ENCODE data around the gene ABCB8.

Gene ABCB8

DNA sequence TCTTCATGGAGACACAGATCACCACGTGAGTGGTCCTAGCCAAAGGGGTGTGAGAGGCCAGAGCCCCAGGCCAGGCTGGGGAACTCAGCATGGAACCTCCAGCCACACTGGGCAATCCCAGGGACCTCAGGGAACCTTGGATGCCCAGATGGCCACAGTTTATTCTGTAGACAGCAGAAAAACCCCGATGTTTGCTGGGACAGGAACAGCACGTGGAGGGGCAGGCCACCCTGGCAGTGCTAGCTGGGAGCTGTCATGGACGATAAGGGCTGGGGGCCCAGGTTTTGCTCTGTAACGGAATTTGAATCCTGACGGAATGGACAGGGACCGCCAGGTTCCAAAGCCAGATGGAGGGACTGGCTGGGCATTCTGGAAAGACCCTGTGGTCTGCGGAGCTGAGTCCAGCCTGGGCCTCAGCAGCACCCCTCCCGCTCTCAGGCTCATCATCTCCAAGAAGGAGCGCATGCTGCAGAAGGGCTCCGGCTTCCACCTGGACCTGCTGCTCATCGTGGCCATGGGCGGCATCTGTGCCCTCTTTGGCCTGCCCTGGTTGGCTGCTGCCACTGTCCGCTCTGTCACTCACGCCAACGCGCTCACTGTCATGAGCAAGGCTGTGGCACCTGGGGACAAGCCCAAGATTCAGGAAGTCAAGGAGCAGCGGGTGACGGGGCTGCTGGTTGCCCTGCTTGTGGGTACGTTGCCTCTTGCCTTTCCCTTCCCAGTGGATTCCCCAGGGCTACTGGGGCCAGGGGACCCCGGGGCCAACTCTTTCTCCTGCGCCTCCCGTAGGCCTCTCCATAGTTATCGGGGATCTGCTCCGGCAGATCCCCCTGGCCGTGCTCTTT, 46.8 kb downstream of the ABCB8 start:
- DNase-seq (ENCODE audit: low spot score): no peak

- no peak for DNase-seq (ENCODE audit: low spot score)
Measured at GRCh38 chr7:151075662-151075971, 47.4 kb downstream of the ABCB8 start.

- DNase-seq (ENCODE audit: low spot score): no peak
Measured at GRCh38 chr7:151075978-151076426, 47.8 kb downstream of the ABCB8 start.

- DNase-seq (ENCODE audit: low spot score): no peak
Measured at GRCh38 chr7:151076863-151077704, 48.8 kb downstream of the ABCB8 start.

GRCh38 chr7:151077705-151078232, 49.5 kb downstream of the ABCB8 start:
- no peak for DNase-seq (ENCODE audit: low spot score)

GRCh38 chr7:151078233-151079040, 50.2 kb downstream of the ABCB8 start:
- no peak for DNase-seq (ENCODE audit: low spot score)

GRCh38 chr7:151079199-151079910, 51.1 kb downstream of the ABCB8 start:
- no peak for DNase-seq (ENCODE audit: low spot score)

- DNase-seq (ENCODE audit: low spot score): no peak
Measured at GRCh38 chr7:151080067-151080521, 51.8 kb downstream of the ABCB8 start.

DNA sequence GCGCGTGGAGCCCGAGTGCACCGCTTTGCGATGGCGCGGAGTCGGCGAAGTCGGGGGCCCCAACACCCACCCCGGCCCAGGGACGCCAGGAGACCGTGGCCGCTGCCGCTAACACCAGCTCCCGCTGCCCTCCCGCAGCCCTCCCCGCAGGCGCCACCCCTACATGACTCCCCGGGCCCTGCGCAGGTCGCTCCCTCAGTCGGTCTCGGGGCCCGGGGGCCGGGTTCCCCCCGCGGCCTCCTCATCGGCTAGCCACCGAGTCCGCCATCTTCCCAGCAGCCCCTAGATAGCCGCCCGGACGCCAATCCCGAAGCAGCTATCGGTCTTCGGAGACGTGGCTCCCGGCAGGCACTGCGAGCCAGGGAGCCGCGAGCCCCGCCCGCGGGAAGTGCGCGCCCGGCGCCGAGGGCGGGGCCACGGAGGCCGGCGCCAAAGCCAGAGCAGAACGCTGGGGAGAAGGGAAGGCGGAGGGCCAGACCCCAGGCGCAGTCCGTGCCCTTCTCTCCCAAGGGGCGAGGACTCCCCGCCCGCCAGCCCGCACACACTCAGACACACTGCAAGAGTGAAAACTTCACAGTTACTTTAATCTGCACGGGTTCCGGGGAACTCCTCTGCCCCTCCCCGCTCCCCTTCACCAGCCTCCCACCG, 52.4 kb downstream of the ABCB8 start, which contains the start of gene FASTK:
TSS of gene FASTK (minus strand) at position 288 of the 648 bp plus-strand sequence. CDS start at position 245, 43 bp downstream.
- peak; percentile 83 for DNase-seq (ENCODE audit: low spot score)

DNA sequence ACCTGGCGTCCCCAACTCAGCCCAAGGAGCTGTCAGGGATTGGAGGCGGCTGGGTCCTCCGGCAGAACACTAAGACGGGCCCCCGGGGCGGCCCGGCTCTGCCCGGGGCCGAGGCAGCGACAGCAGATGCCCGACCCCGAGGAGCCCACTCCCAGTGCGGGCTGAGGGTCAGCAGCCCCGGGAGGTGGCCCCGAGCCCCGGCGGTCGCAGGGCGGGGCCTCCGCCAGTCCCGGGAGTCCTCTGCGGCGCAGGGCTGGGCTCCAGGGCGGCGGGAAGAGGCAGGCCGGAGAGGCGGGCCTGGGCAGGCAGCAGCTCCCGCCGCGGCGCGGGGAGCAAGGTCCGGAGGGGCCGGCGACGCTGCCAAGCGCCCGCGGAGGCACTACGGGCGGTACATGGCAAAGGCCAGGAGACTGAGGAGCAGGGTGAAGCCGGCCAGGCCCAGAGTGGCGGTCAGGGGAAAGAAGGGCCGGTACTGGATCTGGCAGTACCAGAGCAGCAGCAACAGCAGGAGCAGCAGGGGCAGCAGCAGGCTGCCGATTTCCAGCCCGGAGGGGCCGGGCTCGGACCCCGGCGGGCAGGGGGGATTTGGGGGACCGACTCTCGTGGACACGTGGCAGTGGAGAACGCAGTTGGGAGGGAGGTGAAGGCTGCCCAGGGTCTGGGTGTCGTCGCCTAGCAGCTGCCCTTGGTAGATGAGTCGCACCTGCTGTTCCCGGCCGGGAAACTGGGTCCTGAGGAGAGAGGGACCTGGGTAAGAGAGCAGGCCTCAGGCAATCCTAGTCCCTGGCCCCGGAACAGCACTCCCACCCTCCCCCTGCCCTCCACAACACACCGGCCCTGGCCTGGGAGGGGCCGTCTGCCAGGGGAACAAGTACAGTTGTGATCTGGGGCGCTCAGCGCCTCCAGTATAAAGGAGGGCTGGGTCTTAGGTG, 53.2 kb downstream of the ABCB8 start:
- no peak for DNase-seq (ENCODE audit: low spot score)

- no peak for DNase-seq (ENCODE audit: low spot score)
Measured at GRCh38 chr7:151082141-151083070, 54.2 kb downstream of the ABCB8 start.

- no peak for DNase-seq (ENCODE audit: low spot score)
Measured at GRCh38 chr7:151083071-151083823, 55.0 kb downstream of the ABCB8 start, which contains the start of gene TMUB1. Gene TMUB1 (minus strand): TSS chr7:151083493. CDS start chr7:151082563, 930 bp downstream.

GRCh38 chr7:151083824-151084160, 55.5 kb downstream of the ABCB8 start:
- DNase-seq (ENCODE audit: low spot score): no peak

DNA sequence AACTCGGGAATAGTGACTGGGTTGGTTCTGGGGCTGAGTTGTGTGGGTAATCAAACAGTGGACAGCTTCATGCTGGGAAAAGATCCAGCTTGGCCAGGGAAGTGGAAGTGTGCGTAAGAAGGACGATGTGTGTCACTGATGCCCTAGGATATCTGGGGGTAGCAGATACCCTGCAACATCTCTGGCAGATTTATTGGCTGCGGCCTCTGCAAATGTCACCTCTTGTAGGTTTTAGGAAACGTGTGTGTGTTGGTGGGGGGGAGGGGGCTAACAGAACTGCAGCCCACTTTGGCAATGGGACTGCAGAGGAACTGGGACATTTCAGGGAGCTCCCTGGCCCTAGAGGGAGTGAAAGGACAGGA, 57.1 kb downstream of the ABCB8 start:
- no peak for DNase-seq (ENCODE audit: low spot score)

GRCh38 chr7:151085691-151086620, 57.7 kb downstream of the ABCB8 start, which contains the start of gene AGAP3:
Gene AGAP3 (plus strand): TSS chr7:151086475. CDS start chr7:151086742, 267 bp downstream.
- no peak for DNase-seq (ENCODE audit: low spot score)

DNA sequence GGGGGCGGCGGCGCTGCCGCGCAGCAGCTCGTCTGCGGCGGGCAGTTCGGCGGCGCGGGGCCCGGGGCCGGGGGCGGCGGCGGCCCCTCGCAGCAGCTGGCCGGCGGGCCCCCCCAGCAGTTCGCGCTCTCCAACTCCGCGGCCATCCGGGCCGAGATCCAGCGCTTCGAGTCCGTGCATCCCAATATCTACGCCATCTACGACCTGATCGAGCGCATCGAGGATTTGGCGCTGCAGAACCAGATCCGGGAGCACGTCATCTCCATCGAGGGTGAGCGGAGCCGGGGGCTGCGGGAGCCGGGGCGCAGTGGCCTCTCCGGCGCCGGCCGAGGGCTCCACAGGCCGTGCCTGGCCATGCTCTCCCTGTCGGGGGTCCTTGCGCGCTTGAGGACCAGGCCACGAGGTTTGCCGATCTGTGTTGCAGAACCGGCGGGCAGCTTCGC, 58.6 kb downstream of the ABCB8 start:
- no peak for DNase-seq (ENCODE audit: low spot score)
